OCI-LY1 (cell line): ENCODE data around the gene CST9L.

ENCODE experiments used
- EZH2 ChIP-seq: fragments of 200-600 bp; sonication (generic), shearing (Covaris generic); IDR thresholded peaks from 2 replicates; pipeline ENCODE4 v1.8.0; 2017; ENCODE audit warnings: borderline replicate concordance, mixed run types, mild to moderate bottlenecking, antibody characterized with exemption, low read length, moderate library complexity, mixed read lengths
- TF ChIP-seq, protein P1 (sequence below): fragments of 200-600 bp; sonication (generic), shearing (Covaris generic); IDR thresholded peaks from 2 replicates; pipeline ENCODE4 v1.5.1; 2017; ENCODE audit warnings: mild to moderate bottlenecking, antibody characterized with exemption, low read length, moderate library complexity, mixed read lengths

GRCh38 chr20:23569570-23569969, 1.3 kb upstream of the CST9L start:
- TF ChIP-seq, protein P1, sequence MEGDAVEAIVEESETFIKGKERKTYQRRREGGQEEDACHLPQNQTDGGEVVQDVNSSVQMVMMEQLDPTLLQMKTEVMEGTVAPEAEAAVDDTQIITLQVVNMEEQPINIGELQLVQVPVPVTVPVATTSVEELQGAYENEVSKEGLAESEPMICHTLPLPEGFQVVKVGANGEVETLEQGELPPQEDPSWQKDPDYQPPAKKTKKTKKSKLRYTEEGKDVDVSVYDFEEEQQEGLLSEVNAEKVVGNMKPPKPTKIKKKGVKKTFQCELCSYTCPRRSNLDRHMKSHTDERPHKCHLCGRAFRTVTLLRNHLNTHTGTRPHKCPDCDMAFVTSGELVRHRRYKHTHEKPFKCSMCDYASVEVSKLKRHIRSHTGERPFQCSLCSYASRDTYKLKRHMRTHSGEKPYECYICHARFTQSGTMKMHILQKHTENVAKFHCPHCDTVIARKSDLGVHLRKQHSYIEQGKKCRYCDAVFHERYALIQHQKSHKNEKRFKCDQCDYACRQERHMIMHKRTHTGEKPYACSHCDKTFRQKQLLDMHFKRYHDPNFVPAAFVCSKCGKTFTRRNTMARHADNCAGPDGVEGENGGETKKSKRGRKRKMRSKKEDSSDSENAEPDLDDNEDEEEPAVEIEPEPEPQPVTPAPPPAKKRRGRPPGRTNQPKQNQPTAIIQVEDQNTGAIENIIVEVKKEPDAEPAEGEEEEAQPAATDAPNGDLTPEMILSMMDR = no peak
- TF ChIP-seq EZH2 = no peak
